H1 (cell line): ENCODE data around the gene MAGEA9B. TPM values are rescaled to one million over a fixed set of nuclear protein-coding genes. Genes with fewer than 3 reads are reported as not detected.

Experiments
- ASH2L ChIP-seq: fragments of 200-600, 300-600 bp; sonication (generic); IDR thresholded peaks from one replicate; pipeline ENCODE4 v1.7.1; 2017; ENCODE audit warnings: low read length
- polyA plus RNA-seq, 7 experiments: library from polyadenylated mRNA; depleted of rRNA in 3 of 7; stranded (reverse) in 5 of 7; unstranded in 2 of 7; fragments of >200 nt in 5 of 7; fragments of 200-250 nt in 2 of 7; gene quantifications; 1 replicate in 5 of 7; 2 replicates in 1 of 7; 4 replicates in 1 of 7; pipeline versions ENCODE4 v1.2.1 to v1.2.3, GENCODE V29; 2011 to 2013; ENCODE audit warnings: missing spikeins in 2 of 7, mixed read lengths in 2 of 7
- total RNA-seq: library from RNA; stranded (reverse); fragmentation: NEBNext Ultra II Directional; extraction: Animal tissue kit (Norgen Biotek cat#: 25700); gene quantifications from 2 replicates; pipeline ENCODE4 v1.2.1, GENCODE V29; 2021

Gene MAGEA9B
- total and polyA plus RNA-seq, 2 of the 8 experiments (the other 6 are each of a cell fraction or from before 2014, with no cell fraction given), result 0.06 TPM; not detected in 1

GRCh38 chrX:149630681-149631233 is 43.5 kb upstream of the MAGEA9B start (continued):
- no peak for TF ChIP-seq ASH2L
- TF ChIP-seq, all 59 proteins: peak for 0
